Gastroesophageal sphincter (tissue), 4 donors: ENCODE measurements around the gene LIN9. TPM values are rescaled to one million over a fixed set of nuclear protein-coding genes. Genes with fewer than 3 reads are reported as not detected.

Source experiments
- ATAC-seq: fragments of 150-250 bp; one replicate; pipeline ENCODE4 v1.9.1; 2016; ENCODE audit warnings: mild to moderate bottlenecking, moderate library complexity
- H3K27ac ChIP-seq, 4 donors: fragments of 200-600 bp; sonication (generic) in 3 of 4; 1 replicate in 3 of 4; 2 replicates in 1 of 4; pipeline ENCODE4 v1.5.1; 2016 to 2019
- H3K27me3 ChIP-seq: fragments of 200-600 bp; sonication (generic); one replicate; pipeline ENCODE4 v1.5.1; 2019
- H3K36me3 ChIP-seq, 2 donors: fragments of 200-600 bp; sonication (generic); one replicate each; pipeline ENCODE4 v1.5.1; 2019; ENCODE audit warnings: control low read depth in 1 of 2
- H3K4me1 ChIP-seq, 3 donors: fragments of 200-600 bp; sonication (generic); 1 replicate in 2 of 3; 2 replicates in 1 of 3; pipeline ENCODE4 v1.5.1; 2016 to 2019; ENCODE audit warnings: control low read depth in 2 of 3
- H3K4me3 ChIP-seq, 2 donors: fragments of 200-600 bp; sonication (generic); one replicate each; pipeline ENCODE4 v1.5.1; 2019; ENCODE audit warnings: mild to moderate bottlenecking in 1 of 2, moderate library complexity in 1 of 2
- H3K9me3 ChIP-seq, 3 donors: fragments of 200-600 bp; sonication (generic); one replicate each; pipeline ENCODE4 v1.5.1; 2017 to 2019; ENCODE audit warnings: control low read depth in 2 of 3
- EP300 ChIP-seq: sonication (generic); formaldehyde crosslinking; IDR thresholded peaks from one replicate; pipeline ENCODE4 v1.6.1; 2017; ENCODE audit warnings: antibody characterized with exemption, mild to moderate bottlenecking
- POLR2A ChIP-seq, 2 donors: fragments of 450-650 bp; IDR thresholded peaks; one replicate each; pipeline ENCODE4 v1.6.1; 2017; ENCODE audit warnings: antibody characterized with exemption in 2 of 2, mild to moderate bottlenecking in 2 of 2, moderate library complexity in 1 of 2
- POLR2AphosphoS5 ChIP-seq: sonication (generic); formaldehyde crosslinking; IDR thresholded peaks from one replicate; pipeline ENCODE4 v1.6.1; 2017; ENCODE audit warnings: antibody characterized with exemption
- WGBS, 2 donors: methylation state at CpG; one replicate each; pipeline ENCODE4 v1.1.5; 2018; ENCODE audit warnings: low coverage in 1 of 2; 5-methylcytosine and 5-hydroxymethylcytosine counted together
- total RNA-seq, 4 donors: library from RNA; depleted of rRNA; stranded (reverse); fragments of >200 nt; gene quantifications; one replicate each; pipeline ENCODE4 v1.1.0, GENCODE V29; 2016
- TF ChIP-seq, protein P1 (sequence below), 4 experiments: fragments of 200-600 bp in 2 of 4; fragments of 450-650 bp in 2 of 4; sonication (generic) in 1 of 4; IDR thresholded peaks; one replicate each; pipeline ENCODE4 v1.5.1; 2017 to 2019; ENCODE audit warnings: antibody characterized with exemption in 4 of 4, mild to moderate bottlenecking in 2 of 4, moderate library complexity in 2 of 4

The LIN9 gene
- total RNA-seq, 4 donors from 2014 or later = 2.8 to 5.4 (median 3.4) TPM

- no peaks in the 10 kb centered on the region for H3K9me3 ChIP-seq
- WGBS, 2 donors = 53 to 77% methylated on average over 3 to 9 of the region's 11 CpGs
- ATAC-seq = no peak
- no peak overlapping the region for H3K27ac ChIP-seq
- H3K27me3 ChIP-seq = peaks cover 28% of the 10 kb centered on the region
- H3K4me1 ChIP-seq = peaks cover 0 to 13% (median 3%) of the 10 kb centered on the region in 3 donors
- H3K4me3 ChIP-seq = no peak overlapping the region
- H3K36me3 ChIP-seq = no peaks in the 10 kb centered on the region
- no peak for TF ChIP-seq EP300
- TF ChIP-seq POLR2A (IDR thresholded peaks at IDR 0.05) = no peak
- no peak for TF ChIP-seq POLR2AphosphoS5
- TF ChIP-seq, protein P1, sequence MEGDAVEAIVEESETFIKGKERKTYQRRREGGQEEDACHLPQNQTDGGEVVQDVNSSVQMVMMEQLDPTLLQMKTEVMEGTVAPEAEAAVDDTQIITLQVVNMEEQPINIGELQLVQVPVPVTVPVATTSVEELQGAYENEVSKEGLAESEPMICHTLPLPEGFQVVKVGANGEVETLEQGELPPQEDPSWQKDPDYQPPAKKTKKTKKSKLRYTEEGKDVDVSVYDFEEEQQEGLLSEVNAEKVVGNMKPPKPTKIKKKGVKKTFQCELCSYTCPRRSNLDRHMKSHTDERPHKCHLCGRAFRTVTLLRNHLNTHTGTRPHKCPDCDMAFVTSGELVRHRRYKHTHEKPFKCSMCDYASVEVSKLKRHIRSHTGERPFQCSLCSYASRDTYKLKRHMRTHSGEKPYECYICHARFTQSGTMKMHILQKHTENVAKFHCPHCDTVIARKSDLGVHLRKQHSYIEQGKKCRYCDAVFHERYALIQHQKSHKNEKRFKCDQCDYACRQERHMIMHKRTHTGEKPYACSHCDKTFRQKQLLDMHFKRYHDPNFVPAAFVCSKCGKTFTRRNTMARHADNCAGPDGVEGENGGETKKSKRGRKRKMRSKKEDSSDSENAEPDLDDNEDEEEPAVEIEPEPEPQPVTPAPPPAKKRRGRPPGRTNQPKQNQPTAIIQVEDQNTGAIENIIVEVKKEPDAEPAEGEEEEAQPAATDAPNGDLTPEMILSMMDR (IDR thresholded peaks at IDR 0.05) = no peak
These were observed 88.3 kb downstream of the LIN9 start for GRCh38 chr1:226220473-226221189.

GRCh38 chr1:226217273-226217672, 91.7 kb downstream of the LIN9 start:
- Histone ChIP-seq H3K4me1 (no peaks in the 10 kb centered on the region), H3K27ac (no peak overlapping the region), H3K9me3 (no peaks in the 10 kb centered on the region), H3K36me3 (no peaks in the 10 kb centered on the region), H3K4me3 (no peak overlapping the region), H3K27me3 (no peaks in the 10 kb centered on the region)
- 29 to 51% methylated on average over 4 to 6 of the region's 10 CpGs for WGBS, 2 donors
- no peak for ATAC-seq
- TF ChIP-seq POLR2AphosphoS5 = no peak
- TF ChIP-seq EP300 = no peak
- no peak for TF ChIP-seq POLR2A (IDR thresholded peaks at IDR 0.05)
- TF ChIP-seq, protein P1 (IDR thresholded peaks at IDR 0.05) = no peak

DNA sequence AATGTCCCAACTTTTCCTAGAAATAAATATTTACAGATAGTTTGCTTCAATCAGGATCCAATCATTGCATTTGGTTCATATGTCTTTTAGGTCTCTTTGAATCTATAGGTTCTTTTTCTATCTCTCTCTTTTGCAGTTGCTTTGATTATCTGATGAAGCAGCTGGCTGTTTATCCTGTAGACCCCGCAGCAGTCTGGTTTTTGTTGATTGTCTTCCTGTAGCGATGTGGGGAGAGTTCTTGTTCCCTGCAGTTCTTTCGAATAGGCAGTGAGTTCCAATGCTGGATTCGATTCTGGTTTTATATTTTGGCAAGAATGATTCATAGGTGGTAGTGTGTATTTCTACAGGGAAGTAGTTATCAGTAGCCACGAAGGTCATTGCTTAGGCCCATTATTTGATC, 92.9 kb downstream of the LIN9 start:
- TF ChIP-seq POLR2AphosphoS5 = no peak
- TF ChIP-seq EP300 = no peak
- TF ChIP-seq POLR2A (IDR thresholded peaks at IDR 0.05) = no peak
- TF ChIP-seq, protein P1 (IDR thresholded peaks at IDR 0.05) = no peak
- H3K4me3 ChIP-seq = no peak overlapping the region
- H3K27me3 ChIP-seq = no peaks in the 10 kb centered on the region
- no peaks in the 10 kb centered on the region for H3K9me3 ChIP-seq
- ATAC-seq = no peak
- WGBS, 2 donors = 35 to 58% methylated on average over 4 to 5 of the region's 5 CpGs
- no peak overlapping the region for H3K27ac ChIP-seq
- no peaks in the 10 kb centered on the region for H3K36me3 ChIP-seq
- H3K4me1 ChIP-seq = no peaks in the 10 kb centered on the region

GRCh38 chr1:226215239-226215638, 93.7 kb downstream of the LIN9 start:
- no peak for ATAC-seq
- no peaks in the 10 kb centered on the region for H3K4me1 ChIP-seq

More at GRCh38 chr1:226215239-226215638, 93.7 kb downstream of the LIN9 start:
- H3K9me3 ChIP-seq = no peaks in the 10 kb centered on the region
- 70 to 77% methylated on average over 2 to 4 of the region's 5 CpGs for WGBS, 2 donors
- no peak for TF ChIP-seq EP300
- TF ChIP-seq, protein P1 (IDR thresholded peaks at IDR 0.05) = no peak
- no peak for TF ChIP-seq POLR2A (IDR thresholded peaks at IDR 0.05)
- H3K4me3 ChIP-seq = no peak overlapping the region
- no peak overlapping the region for H3K27ac ChIP-seq
- H3K36me3 ChIP-seq = no peaks in the 10 kb centered on the region
- H3K27me3 ChIP-seq = no peaks in the 10 kb centered on the region
